Measurements from ENCODE around the gene GLYAT.
A peak's percentile ranks its signal among the peaks of the same experiment; 100 is the strongest.

The GLYAT gene

DNA sequence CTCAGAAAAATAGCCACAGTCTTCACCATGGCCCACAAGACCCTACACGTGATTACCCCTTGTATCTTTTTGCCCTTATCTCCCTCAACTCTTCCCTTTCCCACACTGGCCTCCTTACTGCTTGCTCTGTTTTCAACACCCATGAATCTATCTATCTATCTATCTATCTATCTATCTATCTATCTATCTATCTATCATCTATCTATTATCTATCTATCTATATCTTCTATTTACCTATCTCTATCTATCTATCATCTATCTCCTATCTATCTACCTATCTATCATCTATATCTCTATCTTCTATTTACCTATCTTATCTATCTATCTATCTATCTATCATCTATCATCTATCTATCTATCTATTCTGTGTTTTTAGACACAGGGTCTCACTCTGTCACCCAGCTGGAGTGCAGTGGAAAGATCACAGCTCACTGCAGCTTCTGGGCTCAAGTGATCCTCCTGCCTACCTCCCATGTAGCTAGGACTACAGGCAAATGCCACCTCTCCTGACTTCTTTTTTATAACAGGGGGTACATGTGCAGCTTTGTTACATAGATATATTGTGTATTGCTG, 55.1 kb downstream of the GLYAT start:
- DNase-seq = no peak

GRCh38 chr11:58675334-58676155, 56.2 kb downstream of the GLYAT start:
- DNase-seq = peak; percentile 70

GRCh38 chr11:58674609-58675008, 57.1 kb downstream of the GLYAT start:
- DNase-seq = peak; percentile 47

GRCh38 chr11:58671983-58672633, 59.6 kb downstream of the GLYAT start:
- DNase-seq = no peak

- DNase-seq = no peak
These were observed 71.7 kb downstream of the GLYAT start for GRCh38 chr11:58659910-58660570.

- DNase-seq = no peak
These were observed 72.3 kb downstream of the GLYAT start for GRCh38 chr11:58659404-58659803.
